Right kidney (tissue), 1 donor: ENCODE data around the gene ERICH3.

Source experiments
- DNase-seq: peaks from one replicate; pipeline ENCODE4 v3.0.0-alpha.2; 2016

ERICH3 gene

GRCh38 chr1:74586253-74586897 lies 87.2 kb downstream of the ERICH3 start:
- DNase-seq = no peak

- DNase-seq = no peak
Observed at GRCh38 chr1:74584185-74584584, 89.4 kb downstream of the ERICH3 start.

GRCh38 chr1:74583397-74583796 lies 90.2 kb downstream of the ERICH3 start:
- DNase-seq = no peak

GRCh38 chr1:74579425-74579824 lies 94.2 kb downstream of the ERICH3 start:
- DNase-seq = no peak

GRCh38 chr1:74578101-74578500 lies 95.5 kb downstream of the ERICH3 start:
- DNase-seq = no peak

- DNase-seq = no peak
Observed at GRCh38 chr1:74571891-74572290, 101.7 kb downstream of the ERICH3 start.

- no peak for DNase-seq
Observed at GRCh38 chr1:74571493-74571800, 102.1 kb downstream of the ERICH3 start.

- peak; percentile 8 for DNase-seq
Observed at GRCh38 chr1:74570797-74571492, 102.6 kb downstream of the ERICH3 start.

GRCh38 chr1:74549932-74550331 lies 123.7 kb downstream of the ERICH3 start:
- DNase-seq = no peak

- no peak for DNase-seq
Observed at GRCh38 chr1:74548961-74549750, 124.4 kb downstream of the ERICH3 start.

- no peak for DNase-seq
Observed at GRCh38 chr1:74545821-74546220, 127.8 kb downstream of the ERICH3 start.

GRCh38 chr1:74534241-74534640 lies 139.4 kb downstream of the ERICH3 start:
- no peak for DNase-seq

- DNase-seq = no peak
Observed at GRCh38 chr1:74531796-74532195, 141.8 kb downstream of the ERICH3 start.

GRCh38 chr1:74530892-74531291 lies 142.7 kb downstream of the ERICH3 start:
- no peak for DNase-seq

GRCh38 chr1:74528123-74528522 lies 145.5 kb downstream of the ERICH3 start:
- no peak for DNase-seq

- no peak for DNase-seq
Observed at GRCh38 chr1:74526708-74527107, 146.9 kb downstream of the ERICH3 start.

- no peak for DNase-seq
Observed at GRCh38 chr1:74523873-74524480, 149.6 kb downstream of the ERICH3 start.

GRCh38 chr1:74522148-74522547 lies 151.4 kb downstream of the ERICH3 start:
- no peak for DNase-seq
